Bronchial epithelial cell (primary cell): ENCODE data around the gene GFY. TPM values are rescaled to one million over a fixed set of nuclear protein-coding genes. Genes with fewer than 3 reads are reported as not detected.

Experiments
- DNase-seq: peaks from one replicate; pipeline ENCODE4 v3.0.0-alpha.2; 2010; ENCODE audit warnings: low read depth
- FAIRE-seq: peaks from 2 replicates; lab custom pipeline; 2011; peaks lifted over from hg19 to GRCh38; lab: Jason Lieb, UNC
- H3K27me3 ChIP-seq: 2 replicates; pipeline ENCODE4 v1.5.1; 2011; ENCODE audit warnings: low read length; ENCODE audit not compliant: control insufficient read depth, insufficient read depth
- H3K36me3 ChIP-seq: 2 replicates; pipeline ENCODE4 v1.5.1; 2011; ENCODE audit warnings: low read length; ENCODE audit not compliant: control insufficient read depth, insufficient read depth
- H3K4me3 ChIP-seq: 2 replicates; pipeline ENCODE4 v1.5.1; 2011; ENCODE audit warnings: mild to moderate bottlenecking, low read depth, low read length, control low read depth
- total RNA-seq: library from RNA; depleted of rRNA; stranded (reverse); fragments of >200 nt; gene quantifications from 2 replicates; pipeline ENCODE4 v1.2.1, GENCODE V29; 2014
- TF ChIP-seq, protein P1 (sequence below): IDR thresholded peaks from 2 replicates; pipeline ENCODE4 v1.5.1; 2011; ENCODE audit warnings: mild to moderate bottlenecking, moderate library complexity, low read length, control low read depth, inconsistent platforms; ENCODE audit not compliant: insufficient read depth, severe bottlenecking

The GFY gene
- total RNA-seq, 1 donor from 2014 or later, result not detected

DNA sequence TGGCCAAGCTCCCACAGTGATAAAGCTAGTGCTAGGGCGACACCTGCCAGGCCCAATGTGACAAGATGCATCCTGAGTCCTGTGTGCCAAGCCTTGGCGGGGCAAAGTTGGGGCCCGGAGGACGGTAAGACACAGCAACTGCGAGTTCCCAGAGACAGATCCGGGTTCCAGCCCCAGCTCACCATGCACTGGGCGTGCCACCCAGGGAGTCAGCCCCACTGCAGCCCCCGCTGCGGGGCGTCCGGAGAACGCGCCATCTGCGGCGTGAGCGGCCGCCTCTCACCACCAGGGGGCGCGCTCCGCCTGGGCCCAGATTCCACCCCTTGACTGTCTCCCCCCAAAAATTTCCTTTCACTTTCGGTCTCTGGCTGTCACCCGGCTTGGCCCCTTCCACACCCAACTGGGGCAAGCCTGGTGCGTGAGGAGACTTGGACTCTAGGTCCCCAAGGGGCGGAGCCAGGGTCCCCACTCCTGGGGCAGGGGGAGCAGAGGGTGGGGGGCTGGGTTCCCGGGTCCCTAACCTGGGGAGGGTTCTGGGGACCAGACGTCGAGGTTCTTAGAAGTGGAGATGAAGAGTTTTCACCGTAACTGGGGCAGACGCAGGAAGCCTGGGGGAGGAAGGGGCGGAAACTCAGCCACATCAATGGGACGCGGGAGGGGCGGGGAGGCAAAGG is 48.8 kb downstream of the GFY start, which contains the start of gene FLT3LG:
Gene FLT3LG, plus strand, starts transcription at position 348 of the 674 bp plus-strand sequence. CDS start 425 bp downstream, outside the sequence.
- H3K36me3 ChIP-seq, result no peaks in the 10 kb centered on the region
- peak within 1 kb of the TSS; percentile 54 for H3K4me3 ChIP-seq
- DNase-seq, result no peak
- FAIRE-seq, result no peak
- peaks cover 2% of the 10 kb centered on the region for H3K27me3 ChIP-seq
- TF ChIP-seq, protein P1, sequence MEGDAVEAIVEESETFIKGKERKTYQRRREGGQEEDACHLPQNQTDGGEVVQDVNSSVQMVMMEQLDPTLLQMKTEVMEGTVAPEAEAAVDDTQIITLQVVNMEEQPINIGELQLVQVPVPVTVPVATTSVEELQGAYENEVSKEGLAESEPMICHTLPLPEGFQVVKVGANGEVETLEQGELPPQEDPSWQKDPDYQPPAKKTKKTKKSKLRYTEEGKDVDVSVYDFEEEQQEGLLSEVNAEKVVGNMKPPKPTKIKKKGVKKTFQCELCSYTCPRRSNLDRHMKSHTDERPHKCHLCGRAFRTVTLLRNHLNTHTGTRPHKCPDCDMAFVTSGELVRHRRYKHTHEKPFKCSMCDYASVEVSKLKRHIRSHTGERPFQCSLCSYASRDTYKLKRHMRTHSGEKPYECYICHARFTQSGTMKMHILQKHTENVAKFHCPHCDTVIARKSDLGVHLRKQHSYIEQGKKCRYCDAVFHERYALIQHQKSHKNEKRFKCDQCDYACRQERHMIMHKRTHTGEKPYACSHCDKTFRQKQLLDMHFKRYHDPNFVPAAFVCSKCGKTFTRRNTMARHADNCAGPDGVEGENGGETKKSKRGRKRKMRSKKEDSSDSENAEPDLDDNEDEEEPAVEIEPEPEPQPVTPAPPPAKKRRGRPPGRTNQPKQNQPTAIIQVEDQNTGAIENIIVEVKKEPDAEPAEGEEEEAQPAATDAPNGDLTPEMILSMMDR, result peak; percentile 100

DNA sequence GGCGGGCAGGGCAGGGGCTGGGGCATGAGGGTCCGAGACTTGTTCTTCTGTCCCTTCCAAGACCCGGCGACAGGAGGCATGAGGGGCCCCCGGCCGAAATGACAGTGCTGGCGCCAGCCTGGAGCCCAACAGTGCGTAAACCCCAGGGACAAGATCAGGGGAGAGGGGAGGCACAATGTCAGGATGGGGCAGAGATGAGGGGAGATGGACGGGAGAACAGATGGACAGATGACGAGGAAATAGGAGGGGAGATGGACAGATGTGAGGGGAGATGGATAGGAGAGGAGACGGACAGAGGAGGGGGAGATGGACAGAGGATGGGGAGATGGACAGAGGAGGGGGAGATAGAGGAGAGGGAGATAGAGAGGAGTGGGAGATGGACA is 49.3 kb downstream of the GFY start:
- TF ChIP-seq, protein P1, result no peak
- no peak for FAIRE-seq
- peak overlapping the region; percentile 54 for H3K4me3 ChIP-seq
- no peak for DNase-seq
- H3K27me3 ChIP-seq, result peaks cover 2% of the 10 kb centered on the region
- H3K36me3 ChIP-seq, result no peaks in the 10 kb centered on the region

DNA sequence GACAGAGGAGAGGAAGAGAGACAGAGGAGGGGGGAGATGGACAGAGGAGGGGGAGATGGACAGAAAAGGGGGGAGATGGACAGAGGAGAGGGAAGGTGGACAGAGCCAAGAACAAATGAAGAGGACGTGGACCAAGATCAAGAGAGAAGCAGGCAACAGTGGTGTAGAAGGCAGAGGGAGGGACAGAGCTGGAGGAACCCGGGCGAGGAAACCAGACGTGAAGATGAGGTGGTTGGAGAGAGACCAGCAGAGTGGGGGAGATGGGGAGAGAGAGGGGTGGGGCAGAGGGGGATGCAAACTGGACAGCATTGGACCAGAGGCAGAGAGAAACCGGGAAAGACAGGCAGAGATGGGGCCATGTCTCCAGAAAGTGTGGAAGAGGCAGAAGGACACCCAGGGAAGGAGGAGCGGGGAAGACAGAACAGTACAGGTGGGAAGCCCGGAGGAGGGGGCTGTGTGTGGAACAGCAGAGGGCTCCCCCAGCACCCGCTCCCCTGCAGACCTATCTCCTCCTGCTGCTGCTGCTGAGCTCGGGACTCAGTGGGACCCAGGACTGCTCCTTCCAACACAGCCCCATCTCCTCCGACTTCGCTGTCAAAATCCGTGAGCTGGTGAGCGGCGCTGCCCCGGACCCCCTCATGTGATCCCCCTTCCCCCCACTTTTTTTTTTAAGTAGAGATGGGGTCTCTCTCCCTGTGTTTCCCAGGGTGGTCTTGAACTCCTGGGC is 50.2 kb downstream of the GFY start:
- Histone ChIP-seq H3K4me3 (no peak overlapping the region), H3K36me3 (no peaks in the 10 kb centered on the region), H3K27me3 (peaks cover 2% of the 10 kb centered on the region)
- DNase-seq, result no peak
- TF ChIP-seq, protein P1, result no peak
- no peak for FAIRE-seq

DNA sequence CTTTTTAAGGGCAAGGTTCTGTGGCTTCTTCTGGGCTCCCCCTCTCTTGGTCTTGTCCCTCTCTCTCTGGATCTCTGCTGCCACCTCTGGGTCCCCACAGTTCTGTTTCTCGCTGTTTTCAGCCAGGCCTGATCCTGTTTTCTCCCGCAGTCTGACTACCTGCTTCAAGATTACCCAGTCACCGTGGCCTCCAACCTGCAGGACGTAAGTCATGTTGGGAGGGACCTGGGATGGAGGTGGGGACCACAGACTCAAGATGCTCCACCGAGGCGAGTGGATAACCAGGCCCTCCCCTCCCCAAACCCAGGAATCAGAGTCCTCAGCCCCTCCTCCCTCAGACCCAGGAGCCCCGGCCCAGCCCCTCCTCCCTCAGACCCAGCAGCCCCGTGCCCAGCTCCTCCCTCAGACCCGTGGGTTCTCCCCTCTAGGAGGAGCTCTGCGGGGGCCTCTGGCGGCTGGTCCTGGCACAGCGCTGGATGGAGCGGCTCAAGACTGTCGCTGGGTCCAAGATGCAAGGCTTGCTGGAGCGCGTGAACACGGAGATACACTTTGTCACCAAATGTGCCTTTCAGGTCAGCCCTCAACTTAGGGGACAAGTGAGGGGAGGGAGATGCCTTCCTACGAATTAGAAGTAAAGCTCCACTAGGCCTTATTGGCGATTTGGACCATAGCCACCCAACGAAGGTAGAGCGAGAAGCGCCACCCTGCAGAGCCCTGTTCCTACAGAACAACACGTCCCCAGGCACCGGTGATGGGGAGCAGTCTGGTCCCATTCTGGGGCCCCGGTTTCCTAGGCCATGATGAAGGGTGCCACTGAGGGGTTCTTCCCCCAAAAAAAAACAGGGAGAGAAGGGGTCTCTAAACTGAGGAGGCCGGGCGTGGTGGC is 51.0 kb downstream of the GFY start:
- H3K36me3 ChIP-seq, result no peaks in the 10 kb centered on the region

More for the DNA sequence above, 51.0 kb downstream of the GFY start:
- peaks cover 2% of the 10 kb centered on the region for H3K27me3 ChIP-seq
- TF ChIP-seq, protein P1, result peak; percentile 60
- no peak for FAIRE-seq
- no peak overlapping the region for H3K4me3 ChIP-seq
- no peak for DNase-seq

Other genes with a start within 250 kb of the GFY start
- gene SLC6A16, start 100.2 kb upstream of the GFY start, total RNA-seq, result under 0.01 TPM in 1 of 2 replicates, not detected in the other
- not detected in 2 replicates for gene CD37, start 90.0 kb upstream of the GFY start, total RNA-seq
- gene TEAD2, start 63.0 kb upstream of the GFY start, total RNA-seq, result 6.9 and 8.4 TPM in 2 replicates
- not detected in 2 replicates for gene DKKL1, start 61.5 kb upstream of the GFY start, total RNA-seq
- gene KASH5, start 37.1 kb upstream of the GFY start, total RNA-seq, result not detected in 2 replicates
- not detected in 2 replicates for gene PTH2, start 1.9 kb upstream of the GFY start, total RNA-seq
- gene SLC17A7, start 16.1 kb downstream of the GFY start, total RNA-seq, result not detected in 2 replicates
- gene PIH1D1, start 26.4 kb downstream of the GFY start, total RNA-seq, result 72.8 and 115 TPM in 2 replicates
- 17.5 and 29.2 TPM in 2 replicates for gene ALDH16A1, start 27.8 kb downstream of the GFY start, total RNA-seq
- not detected in 2 replicates for gene FLT3LG, start 48.8 kb downstream of the GFY start, total RNA-seq
- gene RPL13A, start 62.2 kb downstream of the GFY start, total RNA-seq, result 3,501 and 4,161 TPM in 2 replicates
- gene RPS11, start 71.0 kb downstream of the GFY start, total RNA-seq, result 4,057 and 8,908 TPM in 2 replicates
- gene FCGRT, start 87.3 kb downstream of the GFY start, total RNA-seq, result 13.2 and 15.7 TPM in 2 replicates
- gene RCN3, start 102.6 kb downstream of the GFY start, total RNA-seq, result 0.77 and 3.9 TPM in 2 replicates
- gene NOSIP, start 155.2 kb downstream of the GFY start, total RNA-seq, result 71.1 and 78.0 TPM in 2 replicates
- gene PRRG2, start 155.9 kb downstream of the GFY start, total RNA-seq, result 4.5 and 6.3 TPM in 2 replicates
- gene PRR12, start 165.8 kb downstream of the GFY start, total RNA-seq, result 0.79 and 1.9 TPM in 2 replicates
- 24.2 and 44.4 TPM in 2 replicates for gene RRAS, start 214.8 kb downstream of the GFY start, total RNA-seq
- gene SCAF1, start 216.8 kb downstream of the GFY start, total RNA-seq, result 5.5 and 9.6 TPM in 2 replicates
- 97.9 and 128 TPM in 2 replicates for gene IRF3, start 240.5 kb downstream of the GFY start, total RNA-seq
- gene BCL2L12, start 240.5 kb downstream of the GFY start, total RNA-seq, result 2.4 and 2.9 TPM in 2 replicates